H1 (cell line): ENCODE data around the gene PDS5A. TPM values are rescaled to one million over a fixed set of nuclear protein-coding genes. Genes with fewer than 3 reads are reported as not detected.

Experiments
- CTCF ChIA-PET: fragments of 300-600 bp; sonication (Branson Sonifier 250); formaldehyde crosslinking; loops from one replicate; lab custom pipeline; 2021; ENCODE audit not compliant: partially characterized antibody; lab: Charles Lee
- POLR2A ChIA-PET: fragments of 300-600 bp; sonication (Branson Sonifier 250); formaldehyde crosslinking; loops from one replicate; lab custom pipeline; 2021; ENCODE audit warnings: inconsistent platforms; ENCODE audit not compliant: partially characterized antibody; lab: Charles Lee
- DNase-seq, 2 experiments: peaks; one replicate each; pipeline versions ENCODE4 v3.0.0 to v3.0.0-alpha.2; 2010 to 2022; ENCODE audit warnings: low spot score in 2 of 2, low read depth in 1 of 2, mixed read lengths in 1 of 2
- FAIRE-seq: peaks from 2 replicates; lab custom pipeline; 2011; peaks lifted over from hg19 to GRCh38; lab: Jason Lieb, UNC
- H2AFZ ChIP-seq: 2 replicates; pipeline ENCODE4 v1.8.1; 2012; ENCODE audit warnings: low read length, inconsistent platforms
- H2AK5ac ChIP-seq: 2 replicates; pipeline ENCODE4 v1.6.1; 2013; ENCODE audit warnings: low read depth, low read length
- H2BK120ac ChIP-seq: replicated peaks from 2 replicates; pipeline ENCODE3; 2013; ENCODE audit warnings: low read depth, low read length, inconsistent platforms
- H2BK12ac ChIP-seq: 2 replicates; pipeline ENCODE4 v1.6.1; 2013; ENCODE audit warnings: low read depth, low read length
- H2BK15ac ChIP-seq: 2 replicates; pipeline ENCODE4 v1.6.1; 2013; ENCODE audit warnings: low read length
- H2BK20ac ChIP-seq: 2 replicates; pipeline ENCODE4 v1.6.1; 2013; ENCODE audit warnings: low read length
- H2BK5ac ChIP-seq: 2 replicates; pipeline ENCODE4 v1.6.1; 2013; ENCODE audit warnings: low read depth, low read length
- H3K14ac ChIP-seq: 2 replicates; pipeline ENCODE4 v1.6.1; 2013; ENCODE audit warnings: inconsistent platforms; ENCODE audit not compliant: insufficient read length
- H3K18ac ChIP-seq: 2 replicates; pipeline ENCODE4 v1.6.1; 2013; ENCODE audit warnings: low read length; ENCODE audit errors: extremely low read depth
- H3K23ac ChIP-seq: 2 replicates; pipeline ENCODE4 v1.6.1; 2013; ENCODE audit warnings: inconsistent platforms; ENCODE audit not compliant: insufficient read length
- H3K23me2 ChIP-seq: 2 replicates; pipeline ENCODE4 v1.6.1; 2013; ENCODE audit warnings: low read depth, low read length
- H3K27ac ChIP-seq: 2 replicates; pipeline ENCODE4 v1.6.1; 2011; ENCODE audit warnings: low read depth, low read length, inconsistent platforms
- H3K27me3 ChIP-seq, 4 experiments: replicated peaks in 1 of 4; 1 replicate in 1 of 4; 2 replicates in 3 of 4; pipeline versions ENCODE4 v1.6.1 to v1.8.1; 2011 to 2013; ENCODE audit warnings: low read length in 3 of 4, mild to moderate bottlenecking in 3 of 4, inconsistent platforms in 2 of 4, mixed read lengths in 2 of 4, moderate library complexity in 1 of 4; ENCODE audit not compliant: control insufficient read depth in 3 of 4, insufficient read depth in 3 of 4; ENCODE audit errors: extremely low read depth in 1 of 4
- H3K36me3 ChIP-seq, 4 experiments: 2 replicates each; pipeline versions ENCODE4 v1.6.1 to v1.8.1; 2011 to 2013; ENCODE audit warnings: mild to moderate bottlenecking in 4 of 4, low read length in 3 of 4, moderate library complexity in 2 of 4, control low read depth in 1 of 4, inconsistent platforms in 1 of 4; ENCODE audit not compliant: insufficient read depth in 4 of 4, control insufficient read depth in 2 of 4
- H3K4ac ChIP-seq: replicated peaks from 2 replicates; pipeline ENCODE3; 2013; ENCODE audit warnings: low read length, low read depth, mixed read lengths, inconsistent platforms; ENCODE audit not compliant: insufficient read length
- H3K4me1 ChIP-seq, 4 experiments: replicated peaks in 1 of 4; 1 replicate in 1 of 4; 2 replicates in 3 of 4; pipeline versions ENCODE4 v1.6.1 to v1.8.1; 2011 to 2013; ENCODE audit warnings: low read length in 3 of 4, inconsistent platforms in 2 of 4, mixed read lengths in 1 of 4; ENCODE audit not compliant: insufficient read depth in 4 of 4, control insufficient read depth in 3 of 4
- H3K4me2 ChIP-seq, 2 experiments: 2 replicates each; pipeline versions ENCODE4 v1.6.1 to v1.8.1; 2011 to 2013; ENCODE audit warnings: low read depth in 2 of 2, low read length in 2 of 2, control low read depth in 1 of 2, inconsistent platforms in 1 of 2, mild to moderate bottlenecking in 1 of 2; ENCODE audit not compliant: insufficient read depth in 1 of 2
- H3K4me3 ChIP-seq, 4 experiments: fragments of 200-600, 300-600 bp in 1 of 4; sonication (generic), shearing (Covaris generic), sonication (Bioruptor Twin) in 1 of 4; 2 replicates each; pipeline versions ENCODE4 v1.5.1 to v1.8.1; 2011 to 2016; ENCODE audit warnings: low read length in 4 of 4, low read depth in 3 of 4, control low read depth in 2 of 4, inconsistent platforms in 2 of 4, mild to moderate bottlenecking in 2 of 4, mixed read lengths in 1 of 4, moderate library complexity in 1 of 4; ENCODE audit not compliant: insufficient read depth in 2 of 4; ENCODE audit errors: extremely low read depth in 1 of 4
- H3K56ac ChIP-seq: replicated peaks from 2 replicates; pipeline ENCODE3; 2013; ENCODE audit warnings: low read depth, mild to moderate bottlenecking, mixed read lengths, low read length, inconsistent platforms; ENCODE audit not compliant: insufficient read length
- H3K79me1 ChIP-seq: 2 replicates; pipeline ENCODE4 v1.6.1; 2013; ENCODE audit warnings: low read depth, low read length, control low read depth
- H3K79me2 ChIP-seq, 2 experiments: 2 replicates each; pipeline versions ENCODE4 v1.6.1 to v1.8.1; 2012 to 2013; ENCODE audit warnings: low read length in 2 of 2, mild to moderate bottlenecking in 2 of 2, inconsistent platforms in 1 of 2; ENCODE audit not compliant: insufficient read depth in 2 of 2, control insufficient read depth in 1 of 2
- H3K9ac ChIP-seq, 4 experiments: replicated peaks in 1 of 4; 1 replicate in 1 of 4; 2 replicates in 3 of 4; pipeline versions ENCODE4 v1.6.1 to v1.8.1; 2011 to 2013; ENCODE audit warnings: low read depth in 3 of 4, low read length in 3 of 4, control low read depth in 2 of 4, mild to moderate bottlenecking in 2 of 4, moderate library complexity in 2 of 4, inconsistent platforms in 1 of 4; ENCODE audit errors: extremely low read depth in 1 of 4
- H3K9me3 ChIP-seq, 2 experiments: 2 replicates each; pipeline versions ENCODE4 v1.6.1 to v1.8.1; 2012 to 2013; ENCODE audit warnings: mild to moderate bottlenecking in 2 of 2, moderate library complexity in 2 of 2, control low read depth in 1 of 2, inconsistent platforms in 1 of 2, low read depth in 1 of 2, low read length in 1 of 2, mixed read lengths in 1 of 2; ENCODE audit not compliant: insufficient read depth in 2 of 2
- H4K20me1 ChIP-seq, 2 experiments: replicated peaks in 1 of 2; 2 replicates each; pipeline versions ENCODE3 to v1.8.1; 2011 to 2013; ENCODE audit warnings: inconsistent platforms in 2 of 2, low read length in 2 of 2, mild to moderate bottlenecking in 1 of 2; ENCODE audit not compliant: insufficient read depth in 2 of 2, control insufficient read depth in 1 of 2
- H4K5ac ChIP-seq: 2 replicates; pipeline ENCODE4 v1.6.1; 2013; ENCODE audit warnings: low read length, low read depth, mixed read lengths, inconsistent platforms; ENCODE audit not compliant: insufficient read length
- H4K8ac ChIP-seq: 2 replicates; pipeline ENCODE4 v1.8.0; 2013; ENCODE audit warnings: mild to moderate bottlenecking, moderate library complexity, low read length, inconsistent platforms; ENCODE audit not compliant: insufficient read depth; ENCODE audit errors: extremely low read depth
- H4K91ac ChIP-seq: replicated peaks from 2 replicates; pipeline ENCODE3; 2013; ENCODE audit warnings: low read length, mixed read lengths, inconsistent platforms; ENCODE audit not compliant: insufficient read length
- BACH1 ChIP-seq: IDR thresholded peaks from 2 replicates; pipeline ENCODE4 v1.6.1; 2012; ENCODE audit warnings: low read length, improper control_type of control experiment
- CHD2 ChIP-seq: IDR thresholded peaks from 2 replicates; pipeline ENCODE4 v1.6.1; 2012; ENCODE audit warnings: low read length, improper control_type of control experiment
- POLR2A ChIP-seq, 2 experiments: IDR thresholded peaks; 1 replicate in 1 of 2; 2 replicates in 1 of 2; pipeline ENCODE4 v1.6.1; 2011; ENCODE audit warnings: low read depth in 2 of 2, low read length in 2 of 2, mild to moderate bottlenecking in 2 of 2; ENCODE audit errors: control extremely low read depth in 1 of 2
- POU5F1 ChIP-seq: IDR thresholded peaks from 2 replicates; pipeline ENCODE4 v1.6.1; 2011; ENCODE audit warnings: low read depth, mild to moderate bottlenecking, low read length, moderate library complexity
- WGBS, 2 experiments: shearing (Covaris generic) in 1 of 2; methylation state at CpG; one replicate each; pipeline versions ENCODE4 v1.1.6 to v1.1.7; 2013 to 2015; ENCODE audit warnings: low lambda C conversion rate in 2 of 2, mixed read lengths in 2 of 2, inconsistent platforms in 1 of 2, low coverage in 1 of 2, missing lambda C conversion rate in 1 of 2; ENCODE audit not compliant: insufficient replicate concordance in 2 of 2, insufficient coverage in 1 of 2, insufficient read length in 1 of 2; ENCODE audit errors: extremely low coverage in 1 of 2, missing lambda C conversion rate in 1 of 2; 5-methylcytosine and 5-hydroxymethylcytosine counted together
- polyA plus RNA-seq, 7 experiments: library from polyadenylated mRNA; depleted of rRNA in 3 of 7; stranded (reverse) in 5 of 7; unstranded in 2 of 7; fragments of >200 nt in 5 of 7; fragments of 200-250 nt in 2 of 7; gene quantifications; 1 replicate in 5 of 7; 2 replicates in 1 of 7; 4 replicates in 1 of 7; pipeline versions ENCODE4 v1.2.1 to v1.2.3, GENCODE V29; 2011 to 2013; ENCODE audit warnings: missing spikeins in 2 of 7, mixed read lengths in 2 of 7
- total RNA-seq: library from RNA; stranded (reverse); fragmentation: NEBNext Ultra II Directional; extraction: Animal tissue kit (Norgen Biotek cat#: 25700); gene quantifications from 2 replicates; pipeline ENCODE4 v1.2.1, GENCODE V29; 2021
- TF ChIP-seq, protein P1 (sequence below): IDR thresholded peaks from 2 replicates; pipeline ENCODE4 v1.6.1; 2011; ENCODE audit warnings: low read length, improper control_type of control experiment

PDS5A gene
- total and polyA plus RNA-seq, 2 of the 8 experiments (the other 6 are each of a cell fraction or from before 2014, with no cell fraction given) = 15.5 to 76.6 TPM

DNA sequence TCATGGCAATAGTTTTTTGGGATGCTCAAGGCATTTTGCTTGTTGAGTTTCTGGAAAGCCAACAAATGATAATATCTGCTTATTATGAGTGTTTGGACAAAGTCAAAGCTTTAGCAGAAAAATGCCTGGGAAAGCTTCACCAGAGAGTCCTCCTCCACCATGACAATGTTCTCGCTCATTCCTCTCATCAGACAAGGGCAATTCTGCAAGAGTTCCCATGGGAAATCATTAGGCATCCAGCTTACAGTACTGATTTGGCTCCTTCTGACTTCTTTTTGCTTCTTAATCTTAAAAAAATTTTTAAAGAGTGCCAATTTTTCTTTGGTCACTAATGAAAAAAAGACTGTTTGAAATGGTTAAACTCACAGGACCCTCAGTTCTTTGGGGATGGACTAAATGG, 143.4 kb downstream of the PDS5A start:
- Histone ChIP-seq H3K27ac (no peak overlapping the region), H3K18ac (no peak overlapping the region), H2BK120ac (no peak overlapping the region), H3K79me1 (no peaks in the 10 kb centered on the region), H3K14ac (no peak overlapping the region), H3K9ac (no peak overlapping the region), H2BK12ac (no peak overlapping the region), H4K91ac (no peak overlapping the region), H2AFZ (no peak overlapping the region), H3K4me2 (no peak overlapping the region), H2AK5ac (no peak overlapping the region), H2BK15ac (no peak overlapping the region), H4K5ac (no peak overlapping the region), H3K4me1 (no peaks in the 10 kb centered on the region), H3K27me3 (no peaks in the 10 kb centered on the region), H3K23ac (no peak overlapping the region), H3K36me3 (peaks cover 12 to 67% (median 33%) of the 10 kb centered on the region in 4 experiments), H3K56ac (no peak overlapping the region), H2BK5ac (no peak overlapping the region), H3K4ac (no peak overlapping the region), H3K4me3 (no peak overlapping the region), H3K9me3 (no peaks in the 10 kb centered on the region), H4K20me1 (peaks cover 0 to 2% of the 10 kb centered on the region in 2 experiments), H3K79me2 (no peaks in the 10 kb centered on the region), H2BK20ac (no peak overlapping the region)
- FAIRE-seq = no peak
- no peak for DNase-seq
- POLR2A ChIA-PET = no interaction called here
- 95% methylated on average over 1 of the region's 1 CpG; no CpG with 5 or more reads in 1 of the 2 experiments for WGBS, 2 experiments
- TF ChIP-seq POU5F1 (no peak), POLR2A (IDR thresholded peaks at IDR 0.05; ENCODE audit: control extremely low read depth in 1 of 2, low read depth in 2 of 2, low read length in 2 of 2) (no peak), CHD2 (no peak), BACH1 (no peak)
- TF ChIP-seq, protein P1, sequence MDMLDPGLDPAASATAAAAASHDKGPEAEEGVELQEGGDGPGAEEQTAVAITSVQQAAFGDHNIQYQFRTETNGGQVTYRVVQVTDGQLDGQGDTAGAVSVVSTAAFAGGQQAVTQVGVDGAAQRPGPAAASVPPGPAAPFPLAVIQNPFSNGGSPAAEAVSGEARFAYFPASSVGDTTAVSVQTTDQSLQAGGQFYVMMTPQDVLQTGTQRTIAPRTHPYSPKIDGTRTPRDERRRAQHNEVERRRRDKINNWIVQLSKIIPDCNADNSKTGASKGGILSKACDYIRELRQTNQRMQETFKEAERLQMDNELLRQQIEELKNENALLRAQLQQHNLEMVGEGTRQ = no peak
- TF ChIP-seq, all 59 proteins: peak for 0
- CTCF ChIA-PET = no interaction called here
- no peak overlapping the region for H4K8ac ChIP-seq
- no peaks in the 10 kb centered on the region for H3K23me2 ChIP-seq
